ENCODE measurements around the gene MRAS.

DNA sequence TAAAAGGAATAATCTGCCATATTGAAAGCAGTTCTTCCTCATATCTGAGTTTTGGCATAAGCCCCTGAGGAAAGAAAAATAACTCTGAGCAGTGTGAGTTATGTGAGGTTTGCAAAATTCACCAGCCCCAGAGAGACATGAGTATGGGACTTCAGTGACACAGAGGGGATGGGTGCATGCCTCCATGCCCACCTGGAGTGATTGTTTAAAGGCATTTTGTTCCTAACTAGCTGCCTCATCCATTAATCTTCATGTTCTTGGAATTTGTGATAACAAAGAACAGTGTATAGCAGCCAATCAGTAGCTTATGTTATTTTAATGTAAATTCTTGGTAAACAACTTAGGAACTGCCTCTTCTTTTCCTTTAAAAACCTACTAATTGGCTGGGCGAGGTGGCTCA lies 74.9 kb downstream of the MRAS start:
- TF ChIP-seq, protein P1, sequence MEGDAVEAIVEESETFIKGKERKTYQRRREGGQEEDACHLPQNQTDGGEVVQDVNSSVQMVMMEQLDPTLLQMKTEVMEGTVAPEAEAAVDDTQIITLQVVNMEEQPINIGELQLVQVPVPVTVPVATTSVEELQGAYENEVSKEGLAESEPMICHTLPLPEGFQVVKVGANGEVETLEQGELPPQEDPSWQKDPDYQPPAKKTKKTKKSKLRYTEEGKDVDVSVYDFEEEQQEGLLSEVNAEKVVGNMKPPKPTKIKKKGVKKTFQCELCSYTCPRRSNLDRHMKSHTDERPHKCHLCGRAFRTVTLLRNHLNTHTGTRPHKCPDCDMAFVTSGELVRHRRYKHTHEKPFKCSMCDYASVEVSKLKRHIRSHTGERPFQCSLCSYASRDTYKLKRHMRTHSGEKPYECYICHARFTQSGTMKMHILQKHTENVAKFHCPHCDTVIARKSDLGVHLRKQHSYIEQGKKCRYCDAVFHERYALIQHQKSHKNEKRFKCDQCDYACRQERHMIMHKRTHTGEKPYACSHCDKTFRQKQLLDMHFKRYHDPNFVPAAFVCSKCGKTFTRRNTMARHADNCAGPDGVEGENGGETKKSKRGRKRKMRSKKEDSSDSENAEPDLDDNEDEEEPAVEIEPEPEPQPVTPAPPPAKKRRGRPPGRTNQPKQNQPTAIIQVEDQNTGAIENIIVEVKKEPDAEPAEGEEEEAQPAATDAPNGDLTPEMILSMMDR (conservative IDR thresholded peaks at IDR 0.05; ENCODE audit: low read depth, low read length), result no peak
- TF ChIP-seq EZH2 (IDR thresholded peaks at IDR 0.05; ENCODE audit: borderline replicate concordance, low read depth, low read length, poor library complexity, severe bottlenecking), result no peak

Measured in A673 (cell line).